HepG2 (cell line): ENCODE data around the gene SQSTM1. TPM values are rescaled to one million over a fixed set of nuclear protein-coding genes. Genes with fewer than 3 reads are reported as not detected.

ENCODE experiments used
- AHR ChIP-seq: IDR thresholded peaks from 2 replicates; pipeline ENCODE4 v1.6.1; 2018; ENCODE audit warnings: missing genetic modification reagents, missing compliant biosample characterization
- CBX5 ChIP-seq: sonication (generic); formaldehyde crosslinking; IDR thresholded peaks from 2 replicates; pipeline ENCODE4 v1.4.0; 2020; ENCODE audit warnings: missing genetic modification reagents, borderline replicate concordance
- DNMT1 ChIP-seq: sonication (generic); formaldehyde crosslinking; IDR thresholded peaks from 2 replicates; pipeline ENCODE4 v1.5.1; 2020; ENCODE audit warnings: mild to moderate bottlenecking, missing genetic modification reagents
- LBX2 ChIP-seq: sonication (generic); formaldehyde crosslinking; IDR thresholded peaks from 2 replicates; pipeline ENCODE4 v1.5.0; 2020; ENCODE audit warnings: missing genetic modification reagents, mild to moderate bottlenecking, borderline replicate concordance
- MIXL1 ChIP-seq: IDR thresholded peaks from 2 replicates; pipeline ENCODE4 v1.6.1; 2016
- MXD1 ChIP-seq: sonication (generic); formaldehyde crosslinking; IDR thresholded peaks from 2 replicates; pipeline ENCODE4 v1.4.0; 2020; ENCODE audit warnings: mild to moderate bottlenecking, missing genetic modification reagents
- POLR2A ChIP-seq, 2 experiments: IDR thresholded peaks; 2 replicates each; pipeline ENCODE4 v1.6.1; 2011; ENCODE audit warnings: low read depth in 2 of 2, low read length in 2 of 2, mild to moderate bottlenecking in 1 of 2, moderate library complexity in 1 of 2; ENCODE audit not compliant: insufficient read depth in 1 of 2
- RARG ChIP-seq: sonication (generic); formaldehyde crosslinking; IDR thresholded peaks from 2 replicates; pipeline ENCODE4 v1.4.0; 2020; ENCODE audit warnings: low read depth, mild to moderate bottlenecking, missing genetic modification reagents
- TBX2 ChIP-seq: sonication (generic); formaldehyde crosslinking; IDR thresholded peaks from 2 replicates; pipeline ENCODE4 v1.5.0; 2020; ENCODE audit warnings: missing genetic modification reagents, mild to moderate bottlenecking, borderline replicate concordance
- TEAD2 ChIP-seq: sonication (generic); formaldehyde crosslinking; IDR thresholded peaks from 2 replicates; pipeline ENCODE4 v1.9.0; 2021; ENCODE audit warnings: missing genetic modification reagents
- TGIF2 ChIP-seq: IDR thresholded peaks from 2 replicates; pipeline ENCODE4 v1.6.1; 2016; ENCODE audit warnings: control low read depth, missing compliant biosample characterization
- THAP11 ChIP-seq: IDR thresholded peaks from 2 replicates; pipeline ENCODE4 v1.6.1; 2016; ENCODE audit warnings: missing biosample characterization, missing genetic modification reagents
- TOE1 ChIP-seq: sonication (generic); formaldehyde crosslinking; IDR thresholded peaks from 2 replicates; pipeline ENCODE4 v1.4.0; 2020; ENCODE audit warnings: mild to moderate bottlenecking, missing genetic modification reagents
- TSC22D2 ChIP-seq: sonication (generic); formaldehyde crosslinking; IDR thresholded peaks from 2 replicates; pipeline ENCODE4 v1.5.1; 2020; ENCODE audit warnings: missing genetic modification reagents, mild to moderate bottlenecking, borderline replicate concordance
- ZBTB26 ChIP-seq: IDR thresholded peaks from 2 replicates; pipeline ENCODE4 v1.6.1; 2016; ENCODE audit warnings: missing compliant biosample characterization, missing genetic modification reagents, borderline replicate concordance
- ZFAT ChIP-seq: sonication (generic); formaldehyde crosslinking; conservative IDR thresholded peaks from 2 replicates; pipeline ENCODE4 v1.8.1; 2023; ENCODE audit warnings: missing genetic modification reagents, inconsistent platforms
- ZKSCAN5 ChIP-seq: sonication (generic); formaldehyde crosslinking; IDR thresholded peaks from 2 replicates; pipeline ENCODE4 v1.5.1; 2020; ENCODE audit warnings: mild to moderate bottlenecking, missing genetic modification reagents
- ZNF20 ChIP-seq: sonication (generic); formaldehyde crosslinking; IDR thresholded peaks from 2 replicates; pipeline ENCODE4 v1.4.0; 2020; ENCODE audit warnings: mild to moderate bottlenecking, moderate library complexity, missing genetic modification reagents
- ZNF274 ChIP-seq: sonication (generic); formaldehyde crosslinking; IDR thresholded peaks from 2 replicates; pipeline ENCODE4 v1.5.1; 2020; ENCODE audit warnings: mild to moderate bottlenecking, missing genetic modification reagents
- ZNF7 ChIP-seq: IDR thresholded peaks from 2 replicates; pipeline ENCODE4 v1.6.1; 2016; ENCODE audit warnings: missing biosample characterization, missing genetic modification reagents
- ZNF703 ChIP-seq: sonication (generic); formaldehyde crosslinking; IDR thresholded peaks from 2 replicates; pipeline ENCODE4 v1.5.1; 2020; ENCODE audit warnings: missing genetic modification reagents, mild to moderate bottlenecking, moderate library complexity, borderline replicate concordance
- polyA plus RNA-seq, 8 experiments: library from polyadenylated mRNA; depleted of rRNA in 3 of 8; stranded (reverse) in 7 of 8; unstranded in 1 of 8; fragments of >200 nt; fragmentation: Illumina TruSeq in 4 of 8; extraction: Trizol in 4 of 8; gene quantifications; 2 replicates each; pipeline versions ENCODE4 v1.2.1 to v1.2.3, GENCODE V29; 2011 to 2016; ENCODE audit warnings: low read depth in 4 of 8, missing spikeins in 1 of 8, mixed read lengths in 1 of 8; ENCODE audit not compliant: insufficient read depth in 1 of 8
- total RNA-seq, 5 experiments: library from RNA; depleted of rRNA; stranded (reverse); fragments of >200 nt; fragmentation: Illumina TruSeq; extraction: Trizol; gene quantifications; 2 replicates each; pipeline ENCODE4 v1.2.3, GENCODE V29; 2016; ENCODE audit warnings: low read depth in 1 of 5
- TF ChIP-seq, protein P1 (sequence below): sonication (generic); formaldehyde crosslinking; IDR thresholded peaks from 2 replicates; pipeline ENCODE4 v1.4.0; 2020; ENCODE audit warnings: missing genetic modification reagents
- TF ChIP-seq, protein P2 (sequence below): sonication (generic); formaldehyde crosslinking; IDR thresholded peaks from 2 replicates; pipeline ENCODE4 v1.5.1; 2020; ENCODE audit warnings: mild to moderate bottlenecking, missing genetic modification reagents, borderline replicate concordance
- TF ChIP-seq, protein P3 (sequence below): sonication (generic); formaldehyde crosslinking; IDR thresholded peaks from 2 replicates; pipeline ENCODE4 v1.5.0; 2020; ENCODE audit warnings: missing genetic modification reagents

The SQSTM1 gene
- total and polyA plus RNA-seq, 2 of the 13 experiments (the other 11 are each of a cell fraction or from before 2014, with no cell fraction given) = 90.9 to 160 TPM

GRCh38 chr5:179795863-179796833 is 24.6 kb upstream of the SQSTM1 start (continued):
- TF ChIP-seq, protein P1, sequence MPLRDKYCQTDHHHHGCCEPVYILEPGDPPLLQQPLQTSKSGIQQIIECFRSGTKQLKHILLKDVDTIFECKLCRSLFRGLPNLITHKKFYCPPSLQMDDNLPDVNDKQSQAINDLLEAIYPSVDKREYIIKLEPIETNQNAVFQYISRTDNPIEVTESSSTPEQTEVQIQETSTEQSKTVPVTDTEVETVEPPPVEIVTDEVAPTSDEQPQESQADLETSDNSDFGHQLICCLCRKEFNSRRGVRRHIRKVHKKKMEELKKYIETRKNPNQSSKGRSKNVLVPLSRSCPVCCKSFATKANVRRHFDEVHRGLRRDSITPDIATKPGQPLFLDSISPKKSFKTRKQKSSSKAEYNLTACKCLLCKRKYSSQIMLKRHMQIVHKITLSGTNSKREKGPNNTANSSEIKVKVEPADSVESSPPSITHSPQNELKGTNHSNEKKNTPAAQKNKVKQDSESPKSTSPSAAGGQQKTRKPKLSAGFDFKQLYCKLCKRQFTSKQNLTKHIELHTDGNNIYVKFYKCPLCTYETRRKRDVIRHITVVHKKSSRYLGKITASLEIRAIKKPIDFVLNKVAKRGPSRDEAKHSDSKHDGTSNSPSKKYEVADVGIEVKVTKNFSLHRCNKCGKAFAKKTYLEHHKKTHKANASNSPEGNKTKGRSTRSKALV (CRISPR knock-in tag) = peak; percentile 95
- TF ChIP-seq ZKSCAN5 (no peak), ZBTB26 (CRISPR knock-in tag) (no peak), ZNF7 (CRISPR knock-in tag) (no peak), TSC22D2 (CRISPR knock-in tag) (no peak), LBX2 (CRISPR knock-in tag) (no peak), TGIF2 (no peak), ZFAT (no peak), ZNF274 (CRISPR knock-in tag) (no peak), TEAD2 (no peak), ZNF20 (CRISPR knock-in tag) (no peak), MIXL1 (CRISPR knock-in tag) (no peak), DNMT1 (CRISPR knock-in tag) (peak; percentile 54; the same call in 1 of the 2 replicates), POLR2A (IDR thresholded peaks at IDR 0.05; ENCODE audit: insufficient read depth in 1 of 2, low read depth in 2 of 2, low read length in 2 of 2) (0 out of 4 replicates have a peak, but pooled peaks of 1 of the 2 experiments have one; percentile 25), TBX2 (CRISPR knock-in tag) (no peak), AHR (no peak; the same call in 1 of the 2 replicates), ZNF703 (CRISPR knock-in tag) (no peak), THAP11 (CRISPR knock-in tag) (peak; percentile 54; the same call in 1 of the 2 replicates), MXD1 (CRISPR knock-in tag) (peak; percentile 45; the same call in 1 of the 2 replicates), RARG (CRISPR knock-in tag) (no peak), TOE1 (CRISPR knock-in tag) (0 out of 2 replicates have a peak, but pooled peaks have one; percentile 57), CBX5 (no peak)
- TF ChIP-seq, protein P2, sequence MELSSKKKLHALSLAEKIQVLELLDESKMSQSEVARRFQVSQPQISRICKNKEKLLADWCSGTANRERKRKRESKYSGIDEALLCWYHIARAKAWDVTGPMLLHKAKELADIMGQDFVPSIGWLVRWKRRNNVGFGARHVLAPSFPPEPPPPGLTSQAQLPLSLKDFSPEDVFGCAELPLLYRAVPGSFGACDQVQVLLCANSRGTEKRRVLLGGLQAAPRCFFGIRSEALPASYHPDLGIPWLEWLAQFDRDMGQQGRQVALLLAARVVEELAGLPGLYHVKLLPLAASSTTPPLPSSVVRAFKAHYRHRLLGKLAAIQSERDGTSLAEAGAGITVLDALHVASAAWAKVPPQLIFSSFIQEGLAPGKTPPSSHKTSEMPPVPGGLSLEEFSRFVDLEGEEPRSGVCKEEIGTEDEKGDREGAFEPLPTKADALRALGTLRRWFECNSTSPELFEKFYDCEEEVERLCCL (CRISPR knock-in tag) = no peak
- TF ChIP-seq, protein P3, sequence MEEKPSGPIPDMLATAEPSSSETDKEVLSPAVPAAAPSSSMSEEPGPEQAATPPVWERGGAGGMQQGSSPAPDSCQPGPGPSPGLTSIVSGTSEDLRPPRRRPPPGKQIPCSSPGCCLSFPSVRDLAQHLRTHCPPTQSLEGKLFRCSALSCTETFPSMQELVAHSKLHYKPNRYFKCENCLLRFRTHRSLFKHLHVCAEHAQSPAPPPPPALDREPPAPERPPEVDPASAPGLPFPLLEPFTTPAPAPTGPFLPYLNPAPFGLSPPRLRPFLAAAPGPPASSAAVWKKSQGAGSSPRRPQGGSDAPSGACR (CRISPR knock-in tag) = no peak
